GM21786 (cell line): ENCODE data around the gene CD34.
"Not testable (repeated sequence)": the region's sequence is repeated elsewhere in the genome, so short reads cannot be mapped to it uniquely, and the experiment has no call there.

ENCODE experiments used
- ATAC-seq: cut with Tn5 transposase; IDR thresholded peaks from one replicate; pipeline ENCODE4 v1.9.1; 2021; ENCODE audit not compliant: unreplicated experiment

Gene CD34

DNA sequence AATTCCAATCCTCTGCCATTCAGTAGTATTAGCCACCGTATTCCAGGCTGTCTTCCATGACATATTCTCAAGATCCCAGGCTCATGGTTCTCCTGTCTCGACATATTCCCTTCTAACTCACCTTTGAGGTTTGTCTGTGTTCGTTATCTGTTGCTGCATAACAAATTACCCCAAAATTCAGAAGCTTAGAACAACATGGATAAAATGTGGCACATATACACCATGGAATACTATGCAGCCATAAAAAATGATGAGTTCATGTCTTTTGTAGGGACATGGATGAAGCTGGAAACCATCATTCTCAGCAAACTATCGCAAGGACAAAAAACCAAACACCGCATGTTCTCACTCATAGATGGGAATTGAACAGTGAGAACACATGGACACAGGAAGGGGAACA, 33.0 kb downstream of the CD34 start:
- not testable (repeated sequence) for ATAC-seq

DNA sequence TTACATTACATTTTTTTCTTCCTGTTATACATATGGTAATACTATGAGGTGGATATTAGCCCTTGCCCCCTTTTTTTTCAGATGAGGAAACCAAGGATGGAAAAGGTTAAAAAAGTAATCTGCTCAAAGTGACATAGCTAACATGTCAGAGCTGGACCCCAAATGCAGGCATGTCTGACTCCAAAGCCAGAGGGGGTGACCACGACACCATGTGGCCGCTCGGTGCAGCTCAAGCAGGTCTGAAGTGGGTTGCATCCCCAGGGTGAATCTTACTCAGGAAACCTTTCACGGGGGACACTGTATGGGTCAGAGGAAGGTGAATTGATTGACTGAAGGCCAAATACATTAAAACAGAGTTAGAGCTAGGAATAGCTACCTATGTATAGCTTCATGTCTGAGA, 34.8 kb downstream of the CD34 start:
- ATAC-seq, result no peak

DNA sequence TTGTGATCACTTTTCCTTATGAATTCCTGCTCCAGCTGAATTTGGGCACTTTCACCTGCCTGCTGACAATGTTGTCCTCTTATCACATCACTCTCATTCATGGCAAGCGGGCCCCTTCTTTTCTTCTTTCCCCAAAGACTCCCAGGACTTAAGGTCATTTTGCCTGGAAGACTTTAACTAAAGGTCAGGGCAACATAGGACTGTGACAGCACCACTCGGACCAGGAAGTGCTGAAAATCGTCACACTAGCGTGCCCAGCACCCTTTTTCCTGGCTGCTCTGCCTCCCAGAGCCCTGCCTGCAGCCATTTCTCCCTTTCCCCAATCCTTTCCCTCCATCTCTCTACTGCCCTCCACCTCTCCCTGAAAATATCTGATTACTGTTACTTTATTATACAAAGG, 35.4 kb downstream of the CD34 start:
- no peak for ATAC-seq

- no peak for ATAC-seq
Measured at GRCh38 chr1:207873055-207873890, 37.7 kb downstream of the CD34 start.

DNA sequence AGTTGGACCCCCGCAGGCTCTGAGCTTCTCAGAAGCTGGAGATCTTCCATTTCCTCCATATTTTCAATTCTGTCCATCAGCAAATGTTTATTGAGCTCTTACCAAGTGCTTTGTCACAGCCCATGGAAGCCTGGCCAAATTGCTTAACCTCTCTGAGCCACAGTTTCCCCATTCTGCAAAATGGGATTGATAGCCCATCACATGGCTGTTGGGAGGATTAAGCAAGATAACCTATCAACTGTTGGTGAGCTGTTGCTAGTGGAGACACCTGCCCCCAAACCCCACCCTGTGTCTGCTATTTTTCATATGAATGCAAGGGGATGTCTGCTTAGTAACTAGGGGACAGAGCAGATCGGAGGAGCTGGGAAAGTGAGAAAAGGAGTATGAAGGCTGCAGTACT, 38.3 kb downstream of the CD34 start:
- ATAC-seq, result no peak

GRCh38 chr1:207871117-207871649, 39.7 kb downstream of the CD34 start:
- no peak for ATAC-seq

- no peak for ATAC-seq
Measured at GRCh38 chr1:207870306-207871031, 40.5 kb downstream of the CD34 start.

DNA sequence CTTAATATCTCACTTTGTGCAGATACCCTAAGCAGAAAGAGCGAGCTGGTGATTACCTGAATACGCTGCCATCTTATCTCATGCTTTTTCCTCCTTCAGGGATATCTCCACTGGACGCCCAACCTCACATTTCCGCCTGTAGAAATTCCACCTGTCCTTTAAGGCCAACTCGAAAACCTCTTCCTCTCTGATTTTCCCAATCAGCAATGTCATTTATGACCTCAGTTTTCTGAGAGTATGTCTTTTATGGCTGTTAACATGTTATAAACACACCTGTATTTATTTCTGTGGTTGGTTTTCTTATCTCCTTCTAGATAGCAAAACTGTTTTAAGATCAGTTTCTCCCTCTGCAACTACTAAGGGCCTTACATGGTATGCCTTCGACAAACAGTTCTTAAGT, 41.1 kb downstream of the CD34 start:
- no peak for ATAC-seq

- peak; percentile 42 for ATAC-seq
Measured at GRCh38 chr1:207868774-207869721, 41.9 kb downstream of the CD34 start.

DNA sequence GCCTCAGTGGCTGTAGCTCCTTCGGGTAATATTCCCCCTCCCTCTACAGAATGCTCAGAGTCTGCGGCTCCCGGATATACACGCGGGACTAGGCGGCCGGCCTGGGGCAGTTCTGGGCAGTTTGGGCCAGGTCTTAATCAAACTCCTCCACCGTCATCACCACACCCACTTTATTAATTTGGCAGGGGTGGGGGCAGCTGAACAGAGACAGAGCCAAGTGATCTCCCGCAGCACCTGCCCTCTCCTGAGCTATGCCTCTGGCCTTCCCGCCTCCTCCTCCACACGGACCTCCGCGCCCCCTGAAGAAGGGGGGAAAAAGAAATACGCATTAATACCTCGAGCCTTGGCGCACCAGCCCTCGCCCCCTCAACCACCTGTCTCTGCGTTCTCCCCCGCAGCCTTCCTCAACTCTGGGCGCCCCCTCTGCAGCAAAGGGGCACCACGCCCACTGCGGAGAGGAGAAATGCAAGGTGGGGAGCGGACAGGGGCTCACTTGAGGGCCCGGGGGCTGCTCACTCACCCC, 42.6 kb downstream of the CD34 start:
- peak; percentile 9 for ATAC-seq

GRCh38 chr1:207867136-207868109, 43.5 kb downstream of the CD34 start:
- ATAC-seq, result no peak

DNA sequence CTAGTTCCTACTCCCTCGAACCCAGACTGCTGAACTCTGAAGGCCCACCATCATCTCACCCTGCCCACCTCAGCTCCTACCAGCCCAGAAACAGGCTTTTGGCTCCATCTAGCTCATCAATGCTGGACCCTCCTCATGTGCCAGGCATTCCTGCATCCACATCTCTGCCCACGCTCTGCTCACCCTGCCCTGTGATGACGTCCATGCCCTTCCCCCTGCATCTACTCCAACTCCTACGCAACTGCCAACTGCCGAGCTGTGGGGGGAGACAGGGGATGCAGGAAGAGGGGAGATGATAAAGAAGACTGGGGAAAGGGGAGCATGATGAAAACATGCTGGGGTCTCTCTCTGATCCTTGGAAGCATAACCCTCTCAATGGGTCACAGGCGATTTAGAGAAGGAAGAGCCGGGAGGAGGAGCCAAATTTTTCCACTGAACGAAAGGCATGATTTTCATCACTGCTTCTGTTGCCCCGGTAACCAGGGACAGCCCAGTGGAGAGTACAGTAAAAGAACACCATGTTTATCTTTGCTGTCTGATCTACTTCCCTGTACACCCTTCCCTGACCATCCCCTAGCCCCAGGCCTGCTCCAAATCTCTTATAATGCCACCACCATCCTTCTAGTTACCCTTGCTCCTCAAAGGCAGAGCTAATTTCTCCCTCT, 44.3 kb downstream of the CD34 start:
- ATAC-seq, result no peak

- ATAC-seq, result peak; percentile 66
Measured at GRCh38 chr1:207863893-207864535, 46.9 kb downstream of the CD34 start.

GRCh38 chr1:207862241-207862787, 48.6 kb downstream of the CD34 start:
- no peak for ATAC-seq

DNA sequence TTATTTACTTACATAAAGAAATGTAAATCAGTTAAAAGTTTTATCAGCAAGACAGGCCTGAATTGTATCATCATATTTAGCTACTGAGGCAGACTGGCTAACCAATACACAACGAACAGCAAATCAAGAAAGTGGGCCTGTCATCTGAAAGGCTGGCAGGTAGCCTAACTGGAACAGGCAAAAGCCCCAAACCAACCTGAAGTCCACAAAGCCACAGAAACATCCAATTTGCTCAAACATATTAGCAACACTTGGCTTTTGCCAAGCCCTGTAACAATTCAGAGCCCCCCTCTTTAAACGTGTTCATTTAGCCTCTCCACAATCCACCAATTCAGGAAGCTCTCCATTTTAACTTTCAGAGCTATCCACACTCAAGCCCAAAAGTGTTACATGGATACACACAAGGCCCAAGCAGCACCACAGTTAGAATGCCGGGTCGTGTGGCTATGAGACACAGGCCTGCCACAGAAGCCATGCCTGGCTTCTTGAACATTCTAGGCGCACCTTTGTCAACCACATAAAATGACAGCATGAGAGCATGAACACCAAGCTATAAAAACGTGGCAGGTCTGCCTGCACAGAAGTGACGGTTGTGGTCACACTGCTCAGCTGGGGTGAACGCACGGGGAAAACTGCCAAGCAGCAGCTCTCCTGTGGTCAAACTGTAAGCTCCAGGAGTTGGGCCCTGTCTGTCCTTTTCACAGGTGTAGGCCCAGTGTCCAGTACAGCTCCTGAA, 49.3 kb downstream of the CD34 start:
- no peak for ATAC-seq

DNA sequence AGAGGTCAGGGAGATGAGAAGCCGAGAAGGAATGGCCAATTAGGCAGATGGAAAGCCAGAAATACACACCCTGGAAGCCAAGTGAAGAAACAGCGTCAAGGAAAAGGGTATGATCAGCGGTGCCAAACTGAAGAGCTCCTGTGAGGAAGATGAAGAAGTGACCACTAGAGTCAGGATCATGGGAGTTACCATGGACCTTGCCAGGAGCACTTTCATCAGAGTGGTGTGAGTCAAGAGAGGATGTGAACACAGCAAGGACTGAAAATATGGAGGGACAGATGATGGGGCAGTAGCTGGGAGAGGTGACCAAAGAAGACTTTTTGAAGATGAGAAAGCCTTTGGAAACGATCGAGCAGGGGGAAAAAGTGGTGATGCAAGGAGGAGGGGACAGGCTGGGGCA, 50.4 kb downstream of the CD34 start:
- no peak for ATAC-seq

DNA sequence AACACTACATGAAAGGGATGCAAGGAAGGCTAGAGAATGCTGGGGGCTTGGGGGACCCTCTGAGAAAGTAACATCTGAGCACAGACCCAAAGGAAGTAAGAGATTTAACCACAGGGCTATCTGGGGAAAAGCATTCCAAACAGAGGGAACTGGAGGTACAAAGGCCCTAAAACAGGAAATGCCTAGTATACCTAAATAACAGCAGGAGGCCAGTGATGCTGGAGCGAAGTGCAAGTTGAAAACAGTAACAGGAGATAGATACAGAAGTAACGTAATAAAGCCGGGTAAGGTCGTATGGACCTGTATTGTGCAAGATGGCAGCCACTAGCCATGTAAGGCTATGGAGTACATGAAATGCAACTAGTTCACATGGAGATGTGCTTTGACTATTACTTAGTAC, 52.1 kb downstream of the CD34 start:
- ATAC-seq, result no peak

DNA sequence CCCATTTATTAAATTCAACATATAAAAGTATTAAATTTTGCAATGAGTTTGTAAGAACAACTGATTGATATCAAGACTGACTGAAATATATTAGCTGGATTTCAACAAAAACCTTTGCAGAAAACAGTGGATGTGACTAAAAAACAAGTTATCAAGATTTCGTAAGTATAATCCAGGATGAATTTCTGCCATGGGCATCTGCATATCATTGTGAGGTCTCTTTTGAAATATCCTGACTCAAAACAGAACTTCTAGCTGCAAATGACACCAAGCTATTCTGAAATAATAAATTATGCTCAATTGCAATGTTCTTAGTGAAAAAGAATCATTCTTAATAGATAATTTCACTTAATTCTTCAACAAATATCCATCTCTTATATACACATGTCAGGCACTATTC, 52.6 kb downstream of the CD34 start:
- ATAC-seq, result no peak
